ENCODE results near the gene MAGT1.
"Not testable (repeated sequence)": the region's sequence is repeated elsewhere in the genome, so short reads cannot be mapped to it uniquely, and the experiment has no call there.

Gene MAGT1

GRCh38 chrX:77894921-77895886 lies at the start of gene MAGT1:
Gene MAGT1 (minus strand): TSS chrX:77895435. CDS start chrX:77895410, 25 bp downstream.
- peak; percentile 99 for DNase-seq

- DNase-seq: not testable (repeated sequence)
These were observed 49.8 kb upstream of the MAGT1 start for GRCh38 chrX:77945031-77945430.

GRCh38 chrX:77938083-77938680 lies 42.9 kb upstream of the MAGT1 start:
- DNase-seq: no peak

DNA sequence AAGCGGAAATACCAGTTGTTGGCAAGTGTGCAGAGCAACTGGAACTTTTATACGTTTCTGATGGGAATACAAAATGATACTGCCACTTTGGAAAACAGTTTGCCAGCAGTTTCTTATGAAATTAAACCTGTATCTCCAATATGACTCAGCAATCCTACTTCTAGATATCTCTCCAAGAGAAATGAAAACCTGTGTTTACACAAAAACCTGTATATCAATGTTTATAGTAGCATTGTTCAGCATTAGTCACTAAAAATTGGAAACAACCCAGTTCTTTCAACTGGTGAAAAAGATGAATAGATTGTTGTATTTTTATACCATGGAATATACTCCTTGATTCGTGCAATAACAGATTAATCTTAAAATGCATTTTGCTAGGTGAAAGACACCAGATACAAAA lies 42.1 kb upstream of the MAGT1 start:
- DNase-seq: no peak

- DNase-seq: no peak
These were observed 41.1 kb upstream of the MAGT1 start for GRCh38 chrX:77936299-77936698.

- DNase-seq: no peak
These were observed 40.7 kb upstream of the MAGT1 start for GRCh38 chrX:77935886-77936285.

DNA sequence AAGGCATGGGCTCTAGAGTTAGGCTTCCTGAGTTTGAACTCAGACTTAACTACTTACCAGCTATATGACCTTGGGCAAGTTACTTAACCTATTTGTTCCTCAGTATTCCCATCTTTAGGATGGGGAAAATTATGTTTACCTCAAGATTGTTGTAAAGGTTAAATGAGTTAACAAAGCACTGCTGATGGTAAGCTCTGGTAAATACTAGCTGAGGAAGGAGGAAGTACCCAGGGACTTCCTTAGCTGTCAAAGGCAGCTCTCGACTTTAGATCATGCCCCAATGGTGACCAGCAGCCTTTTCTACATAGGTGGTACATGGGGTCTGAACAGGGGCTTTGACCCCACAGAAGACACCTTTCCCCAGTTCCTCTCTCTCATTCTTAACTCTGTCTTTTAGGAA lies 35.3 kb upstream of the MAGT1 start:
- peak in 1 of 2 experiments; percentile 10 for DNase-seq

DNA sequence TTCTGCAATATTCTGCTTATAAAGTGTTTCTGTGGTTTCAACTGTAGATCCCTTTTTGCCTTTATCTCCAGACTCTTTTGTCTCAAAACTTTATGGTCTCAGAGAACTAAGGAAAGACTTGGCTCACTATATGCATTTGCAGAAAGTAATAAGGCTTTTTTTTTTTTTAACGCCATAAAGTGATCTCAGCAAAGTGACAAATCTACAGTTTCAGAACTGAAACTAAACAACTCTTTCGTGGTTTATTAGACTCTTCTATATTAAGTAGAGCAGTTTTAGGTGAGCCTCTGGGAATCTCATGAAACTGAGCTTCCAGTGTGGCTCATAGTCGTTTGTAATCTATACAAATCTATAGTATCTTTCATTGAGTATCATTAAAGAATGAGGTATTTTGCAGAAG lies 30.5 kb upstream of the MAGT1 start:
- DNase-seq: no peak

DNA sequence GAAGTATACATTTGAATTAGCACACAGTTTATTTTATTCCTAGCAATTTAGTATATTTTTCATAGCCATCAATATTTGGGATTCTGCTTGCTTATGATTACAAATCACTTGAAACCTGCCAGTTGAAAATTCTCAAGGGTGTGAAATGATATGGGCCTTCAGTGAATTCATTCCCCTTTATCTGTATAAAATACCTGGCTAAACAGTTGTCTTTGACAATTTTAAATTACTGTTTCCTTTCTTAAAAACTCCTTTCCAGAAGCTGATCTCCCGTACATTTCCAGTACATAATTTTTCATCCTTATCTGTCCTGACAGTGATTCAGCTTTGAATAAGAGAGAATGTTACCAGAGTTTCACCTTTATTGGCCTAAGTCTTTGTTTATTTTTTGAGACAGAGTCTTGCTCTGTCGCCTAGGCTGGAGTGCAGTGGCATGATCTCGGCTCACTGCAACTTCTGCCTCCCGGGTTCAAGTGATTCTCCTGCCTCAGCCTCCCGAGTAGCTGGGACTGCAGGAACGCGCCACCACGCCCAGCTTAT lies 29.2 kb upstream of the MAGT1 start:
- DNase-seq: no peak

- no peak for DNase-seq
These were observed 27.6 kb upstream of the MAGT1 start for GRCh38 chrX:77922787-77923186.

DNA sequence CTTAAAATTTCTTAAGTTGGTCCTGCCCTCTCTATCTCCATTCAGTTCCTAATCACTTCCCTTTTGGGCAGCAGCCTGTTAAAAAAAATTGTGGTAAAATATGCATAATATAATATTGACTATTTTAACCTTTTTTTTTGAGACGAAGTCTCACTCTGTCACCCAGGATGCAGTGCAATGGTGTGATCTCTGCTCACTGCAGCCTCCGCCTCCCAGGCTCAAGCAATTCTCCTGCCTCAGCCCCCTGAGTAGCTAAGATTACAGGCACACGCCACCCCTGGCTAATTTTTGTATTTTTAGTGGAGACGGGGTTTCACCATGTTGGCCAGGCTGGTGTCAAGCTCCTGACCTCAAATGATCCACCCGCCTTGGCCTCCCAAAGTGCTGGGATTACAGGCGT lies 24.1 kb upstream of the MAGT1 start:
- DNase-seq: not testable (repeated sequence)

DNA sequence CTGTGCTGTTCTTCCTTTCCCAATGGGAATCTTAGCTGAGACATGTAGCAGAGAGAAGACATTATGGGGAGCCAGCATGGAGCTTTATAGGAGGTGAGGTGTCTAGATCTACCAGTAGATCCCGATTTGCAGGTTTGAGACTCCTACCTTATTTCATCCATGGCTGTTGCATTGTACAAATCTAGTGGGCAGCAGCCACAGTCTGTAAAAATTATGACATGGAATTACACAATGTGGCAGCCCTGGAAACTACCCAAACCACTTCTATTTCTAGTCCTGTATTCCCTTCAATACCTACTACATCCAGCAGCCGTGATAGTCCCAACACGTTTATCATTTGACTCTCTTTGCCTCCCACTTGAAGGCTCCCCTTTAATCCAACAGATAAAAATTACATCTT lies 23.3 kb upstream of the MAGT1 start:
- DNase-seq: no peak

GRCh38 chrX:77917294-77917933 lies 22.2 kb upstream of the MAGT1 start:
- DNase-seq: no peak

DNA sequence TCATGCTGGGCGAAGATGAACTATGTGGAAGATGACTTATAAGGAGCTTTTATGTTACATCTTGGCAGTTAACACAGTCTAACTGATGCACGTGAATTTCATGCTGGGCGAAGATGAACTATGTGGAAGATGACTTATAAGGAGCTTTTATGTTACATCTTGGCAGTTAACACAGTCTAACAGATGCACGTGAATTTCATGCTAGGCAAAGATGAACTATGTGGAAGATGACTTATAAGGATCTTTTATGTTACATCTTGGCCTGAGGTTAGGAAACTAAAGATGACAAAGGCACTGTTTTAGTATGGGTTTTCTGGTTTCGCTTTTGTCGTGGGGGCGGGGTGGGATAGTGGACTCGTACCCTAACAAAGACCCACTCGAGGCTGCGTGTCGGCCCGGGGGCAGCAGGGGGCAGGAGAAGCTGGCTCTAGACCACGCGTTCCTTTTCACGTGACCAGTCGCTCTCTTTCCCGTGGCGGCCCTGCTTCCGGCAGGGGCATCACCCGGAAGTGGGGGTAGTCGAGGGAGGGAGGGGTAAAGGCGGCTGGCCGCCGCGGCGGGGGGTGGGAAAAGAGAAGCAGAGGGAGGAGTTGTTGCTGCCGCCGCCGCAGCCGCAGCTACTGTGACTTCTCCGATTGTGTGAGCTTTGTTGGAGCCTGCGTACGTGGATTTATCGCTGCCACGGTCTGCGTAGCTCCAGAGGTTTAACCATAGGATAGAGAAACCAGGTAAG lies 15.0 kb upstream of the MAGT1 start, which contains the start of gene ATP7A:
Gene ATP7A, plus strand, starts transcription at position 586 of the 733 bp plus-strand sequence. CDS start 60,949 bp downstream, outside the sequence.
- peak; percentile 94 to 96 for DNase-seq

DNA sequence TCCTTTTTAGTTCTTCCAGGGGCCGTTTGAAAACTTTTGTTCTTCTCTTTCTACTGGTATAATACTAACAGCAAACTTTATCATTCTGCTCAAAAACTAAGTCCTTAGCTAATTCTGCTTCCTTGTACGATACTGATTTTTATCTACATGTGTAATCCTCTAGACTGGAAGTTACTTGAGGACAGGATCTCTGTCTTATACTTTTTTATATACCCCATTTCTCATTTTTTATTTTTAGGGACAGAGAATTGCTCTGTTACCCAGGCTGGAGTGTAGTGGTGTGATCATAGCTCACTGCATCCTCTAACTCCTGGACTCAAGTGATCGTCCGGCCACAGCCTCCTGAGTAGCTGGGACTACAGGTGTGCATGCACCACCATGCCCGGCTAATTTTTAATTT lies 6.3 kb upstream of the MAGT1 start:
- DNase-seq: no peak

- no peak for DNase-seq
These were observed 5.5 kb upstream of the MAGT1 start for GRCh38 chrX:77900688-77901087.

GRCh38 chrX:77899081-77899828 lies 4.0 kb upstream of the MAGT1 start, which contains the start of gene COX7B:
Gene COX7B (plus strand): TSS chrX:77899468. CDS start chrX:77899554, 86 bp downstream.
- peak; percentile 97 to 99 for DNase-seq

GRCh38 chrX:77893713-77894112 lies 1.5 kb downstream of the MAGT1 start:
- no peak for DNase-seq

DNA sequence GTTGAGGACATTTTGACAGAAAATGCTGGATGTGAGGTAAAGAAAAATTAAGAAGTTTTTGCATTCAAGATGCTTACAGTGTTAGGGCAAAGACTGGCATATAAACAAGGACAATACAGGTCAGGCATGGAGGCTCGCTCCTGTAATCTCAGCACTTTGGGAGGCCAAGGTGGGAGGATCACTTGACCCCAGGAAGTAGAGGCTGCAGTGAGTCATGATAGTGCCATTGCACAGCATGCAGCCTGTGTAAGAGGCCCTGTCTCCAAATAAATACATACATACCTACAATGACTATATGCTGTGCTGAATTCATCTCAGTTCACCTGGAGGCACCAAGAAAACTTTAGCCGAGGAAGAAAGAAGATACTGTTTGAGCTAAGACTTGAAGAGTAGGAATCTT lies 2.3 kb downstream of the MAGT1 start:
- DNase-seq: no peak

- not testable (repeated sequence) for DNase-seq
These were observed 13.8 kb downstream of the MAGT1 start for GRCh38 chrX:77881418-77881817.

DNA sequence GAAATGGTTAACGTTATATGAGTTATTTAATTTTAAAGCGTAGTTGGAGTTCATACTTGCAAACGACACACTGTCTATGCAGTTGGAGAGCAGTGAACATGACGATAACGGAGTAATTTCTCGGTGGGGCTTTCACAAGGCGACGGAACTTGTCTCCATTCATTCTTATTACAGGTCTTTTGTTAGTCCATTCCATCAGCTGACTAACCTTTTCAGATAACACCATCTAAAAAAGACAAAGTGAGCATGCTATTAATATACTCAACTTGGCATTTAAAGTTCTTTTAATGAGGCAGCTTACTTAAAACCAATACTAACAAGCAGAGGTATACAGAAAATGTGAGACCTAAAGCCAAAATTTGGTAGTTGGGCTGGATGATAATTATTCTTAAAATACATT lies 19.9 kb downstream of the MAGT1 start:
- no peak for DNase-seq

GRCh38 chrX:77831544-77831943 lies 63.7 kb downstream of the MAGT1 start:
- DNase-seq: not testable (repeated sequence)
